EL (cell line): Measurements from ENCODE around the gene KLK13.

ENCODE experiments used
- DNase-seq: peaks from one replicate; pipeline ENCODE4 v3.0.0-alpha.2; 2016

KLK13 gene, protein sequence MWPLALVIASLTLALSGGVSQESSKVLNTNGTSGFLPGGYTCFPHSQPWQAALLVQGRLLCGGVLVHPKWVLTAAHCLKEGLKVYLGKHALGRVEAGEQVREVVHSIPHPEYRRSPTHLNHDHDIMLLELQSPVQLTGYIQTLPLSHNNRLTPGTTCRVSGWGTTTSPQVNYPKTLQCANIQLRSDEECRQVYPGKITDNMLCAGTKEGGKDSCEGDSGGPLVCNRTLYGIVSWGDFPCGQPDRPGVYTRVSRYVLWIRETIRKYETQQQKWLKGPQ

DNA sequence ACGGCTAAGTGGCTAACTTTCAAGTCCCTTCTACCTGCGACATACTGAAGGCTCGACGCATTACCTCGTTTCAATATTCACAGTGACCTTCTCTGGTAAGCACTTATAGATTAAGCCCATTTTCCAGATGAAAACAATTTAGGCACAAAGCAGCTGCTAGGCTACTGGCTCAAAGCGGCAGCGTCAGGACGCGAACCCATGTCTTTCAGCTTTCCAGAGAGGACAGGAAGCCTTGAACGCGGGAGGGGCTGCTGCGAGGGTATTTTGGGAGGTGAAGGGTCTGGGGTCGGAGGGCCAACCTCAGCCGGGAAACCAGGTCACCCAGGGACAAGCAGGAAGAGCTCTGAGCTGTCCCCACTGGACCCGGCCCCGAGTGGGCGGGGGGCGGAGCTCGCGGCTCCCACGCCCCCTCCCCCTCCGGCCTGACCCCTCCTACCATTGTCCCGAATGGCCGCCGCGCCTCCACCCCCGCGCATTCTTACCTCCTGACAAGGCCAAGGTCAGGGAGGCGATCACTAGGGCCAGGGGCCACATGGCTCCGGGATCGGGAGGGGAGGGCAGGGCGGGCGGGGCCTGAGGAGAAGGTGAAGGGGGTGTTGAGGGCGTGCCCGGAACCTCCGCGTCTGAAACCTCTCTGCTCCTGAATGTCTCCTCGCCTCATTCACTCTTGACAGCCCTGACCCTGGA is at the start of gene KLK13:
KLK13 (minus strand) TSS at position 559 of the 687 bp plus-strand sequence; CDS start at position 534, 25 bp downstream.
- no peak for DNase-seq

DNA sequence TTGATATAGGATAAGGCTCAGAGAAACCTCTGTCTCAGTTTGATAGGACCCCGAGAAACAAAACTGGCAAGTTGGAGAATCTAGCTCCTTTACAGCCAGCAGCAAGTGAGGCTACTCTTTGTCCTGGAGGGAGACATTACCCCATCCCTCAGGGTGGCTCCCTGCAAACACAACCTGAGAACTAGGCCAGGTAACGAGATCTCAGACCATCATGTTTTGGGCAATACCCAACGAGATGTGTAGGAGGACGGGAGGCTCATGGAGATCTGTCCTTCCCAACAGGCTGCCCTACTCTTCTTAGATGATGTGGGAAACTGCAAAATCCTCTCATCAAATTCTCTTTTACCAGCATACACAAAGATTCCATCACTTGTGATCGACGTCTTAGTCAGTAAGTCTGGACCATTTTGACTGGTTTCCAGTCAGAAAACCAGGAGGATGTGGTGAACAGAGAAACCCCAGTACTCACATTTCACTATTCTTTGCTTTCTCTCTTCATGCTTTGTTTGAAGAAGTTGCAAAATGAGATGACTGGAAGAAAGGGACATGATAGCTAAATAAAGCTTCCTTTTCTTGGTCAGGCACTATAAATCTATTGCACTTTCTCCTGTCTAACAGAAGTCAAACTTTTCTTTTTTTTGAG is 49.3 kb upstream of the KLK13 start:
- no peak for DNase-seq

DNA sequence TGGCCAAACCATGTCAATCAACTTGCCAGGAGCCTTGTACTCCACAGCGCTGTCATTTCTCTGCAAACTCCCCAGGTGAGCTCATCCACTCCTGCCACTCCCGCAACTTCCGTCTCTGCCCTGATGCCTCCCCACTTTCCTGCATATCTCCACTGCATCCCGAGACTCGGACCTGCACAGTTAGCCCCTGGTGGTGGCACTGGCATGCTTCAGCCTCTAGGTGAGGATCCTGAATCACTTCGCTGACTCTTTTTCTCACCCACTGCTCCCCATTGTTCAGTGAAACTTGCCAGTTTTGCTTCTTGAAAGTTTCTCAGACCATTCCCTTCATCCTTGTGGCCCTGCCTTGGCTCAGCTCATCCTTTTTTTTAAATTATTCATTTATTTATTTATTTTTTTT is 46.7 kb upstream of the KLK13 start:
- DNase-seq, result no peak

DNA sequence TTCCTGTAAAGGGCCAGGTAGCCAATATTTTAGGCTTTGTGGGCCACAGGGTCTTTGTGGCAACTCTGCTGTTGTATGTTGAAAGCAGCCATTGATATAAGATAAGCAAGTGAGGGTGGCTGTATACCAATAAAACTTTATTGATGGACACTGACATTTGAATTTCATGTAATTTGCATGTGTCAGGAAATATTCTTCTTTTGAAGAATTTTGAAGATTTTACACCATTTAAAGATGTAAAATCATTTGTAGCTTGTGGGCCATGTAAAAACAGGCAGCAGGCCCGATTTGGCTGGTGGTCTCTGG is 45.7 kb upstream of the KLK13 start:
- no peak for DNase-seq

GRCh38 chr19:51108805-51109146 is 43.9 kb upstream of the KLK13 start:
- no peak for DNase-seq

- DNase-seq, result peak; percentile 99
Measured at GRCh38 chr19:51108066-51108804, 43.3 kb upstream of the KLK13 start, which contains the start of gene CTU1. Gene CTU1 (minus strand): TSS chr19:51108409. CDS start chr19:51104569, 3,840 bp downstream.

GRCh38 chr19:51107406-51108065 is 42.6 kb upstream of the KLK13 start:
- peak; percentile 55 for DNase-seq

DNA sequence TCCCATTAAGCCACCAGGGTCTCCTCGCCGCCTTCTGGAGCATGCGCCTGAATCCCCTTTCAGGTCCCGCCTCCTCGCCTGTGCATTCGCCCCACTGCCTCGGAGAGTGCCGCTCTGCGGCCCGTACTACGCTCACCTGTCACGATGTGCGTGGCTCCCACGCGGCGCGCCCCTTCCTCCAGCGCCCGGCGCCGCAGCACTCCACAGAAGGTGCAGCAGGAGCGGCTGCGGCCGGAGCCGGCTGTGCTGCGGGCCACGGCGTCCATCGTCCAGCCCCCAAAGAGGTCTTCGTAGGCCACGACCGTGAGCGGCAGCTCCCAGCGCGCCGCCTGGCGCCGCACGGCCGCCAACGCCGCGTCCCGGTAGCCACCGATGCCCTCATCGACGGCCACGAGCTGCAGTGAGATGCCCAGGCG is 39.0 kb upstream of the KLK13 start:
- no peak for DNase-seq

DNA sequence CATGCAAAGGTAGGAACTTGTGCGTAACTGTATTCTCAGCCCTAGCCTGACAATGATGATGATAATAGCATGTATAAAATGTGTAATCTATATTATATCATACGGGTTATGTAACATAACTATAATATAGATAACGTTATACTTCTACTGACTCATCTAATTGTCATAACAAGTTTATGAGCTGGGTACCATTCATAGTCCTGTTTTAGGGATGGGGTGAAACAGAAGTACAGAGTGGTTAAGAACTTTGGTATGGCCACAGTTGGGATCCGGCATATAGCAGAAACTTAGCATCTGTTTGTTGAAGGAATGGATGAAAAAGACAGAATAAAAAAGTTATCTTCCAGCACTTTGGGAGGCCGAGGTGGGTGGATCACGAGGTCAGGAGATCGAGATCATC is 38.1 kb upstream of the KLK13 start:
- no peak for DNase-seq

DNA sequence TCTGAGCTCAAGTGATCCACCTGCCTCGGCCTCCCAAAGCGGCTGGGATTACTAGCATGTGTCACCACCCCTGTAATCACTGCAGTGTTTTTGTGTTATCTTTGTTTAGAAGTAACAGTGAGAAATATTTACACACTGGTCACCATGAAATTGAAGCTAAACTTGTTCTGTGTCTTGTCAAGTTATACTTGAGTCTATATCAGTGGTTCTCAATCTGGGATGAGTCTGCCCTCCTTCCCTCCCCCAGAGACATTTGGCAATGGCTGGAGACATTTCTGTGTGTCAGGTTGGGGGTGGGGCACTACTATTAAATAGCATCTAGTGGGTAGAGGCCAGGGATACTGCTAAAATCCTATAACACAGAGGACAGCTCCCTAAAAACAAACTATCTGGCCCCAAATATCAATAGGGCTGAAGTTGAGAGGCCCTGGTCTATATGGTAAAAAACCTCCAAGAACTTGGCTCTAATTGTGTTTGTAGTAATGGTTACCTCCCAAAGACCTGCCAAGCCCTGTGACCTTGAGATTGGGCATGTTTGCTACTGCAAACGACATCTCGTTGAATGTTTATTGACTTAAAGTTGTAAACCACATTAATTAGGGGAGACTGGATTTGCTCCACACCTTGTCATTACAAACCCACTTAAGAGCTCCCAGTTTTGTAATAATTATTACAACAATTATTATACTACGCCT is 36.4 kb upstream of the KLK13 start:
- DNase-seq, result no peak

DNA sequence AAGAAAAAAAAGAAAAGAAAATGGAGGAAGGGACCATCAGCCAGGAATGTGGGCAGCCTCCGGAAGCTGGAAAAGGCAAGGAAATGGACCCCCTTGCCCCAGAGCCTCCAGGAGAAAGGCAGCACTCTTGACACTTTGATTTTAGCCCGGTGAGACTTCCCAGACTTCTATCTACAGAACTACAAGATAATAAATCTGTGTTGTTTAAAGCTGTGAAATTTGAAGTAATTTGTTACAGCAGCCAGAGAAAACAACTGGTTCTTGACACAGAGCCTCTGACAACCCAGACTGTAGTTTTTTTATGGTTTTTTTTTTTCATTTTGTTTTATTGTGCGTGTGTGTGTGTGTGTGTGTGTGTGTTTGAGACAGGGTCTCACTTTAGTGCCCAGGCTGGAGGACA is 35.7 kb upstream of the KLK13 start:
- no peak for DNase-seq

- DNase-seq, result no peak
Measured at GRCh38 chr19:51099047-51099382, 34.1 kb upstream of the KLK13 start.

- no peak for DNase-seq
Measured at GRCh38 chr19:51098365-51099046, 33.6 kb upstream of the KLK13 start.

- no peak for DNase-seq
Measured at GRCh38 chr19:51097796-51098195, 32.9 kb upstream of the KLK13 start.

DNA sequence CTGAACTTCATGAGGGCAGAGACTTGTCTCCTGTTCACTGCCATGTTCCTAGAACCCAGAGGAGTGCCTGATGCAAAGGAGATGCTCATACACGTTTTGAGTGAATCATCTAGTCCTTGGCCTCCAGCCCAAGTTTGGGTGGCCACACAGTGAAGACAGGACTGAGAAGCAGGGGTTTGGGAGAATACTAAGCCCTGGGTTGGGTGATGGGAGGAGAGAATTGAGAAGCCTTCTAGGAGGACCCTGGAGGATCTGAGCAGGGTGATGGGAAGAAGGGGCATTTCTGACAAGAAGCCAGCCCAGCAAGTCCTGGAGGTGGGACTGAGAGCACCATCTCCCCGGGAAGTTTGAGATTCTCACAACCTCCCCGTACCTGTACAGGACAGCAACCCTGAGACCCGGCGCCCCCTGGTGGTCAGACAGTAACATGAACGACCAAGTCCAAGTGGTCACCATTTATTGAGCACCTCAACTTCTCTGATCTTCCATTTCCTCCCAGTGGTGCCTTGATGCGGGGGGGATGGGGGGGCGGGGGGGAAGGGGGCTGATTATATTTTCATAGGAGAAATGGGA is 32.4 kb upstream of the KLK13 start:
- peak; percentile 63 for DNase-seq

- no peak for DNase-seq
Measured at GRCh38 chr19:51096473-51097165, 31.7 kb upstream of the KLK13 start.

GRCh38 chr19:51094696-51095279 is 29.9 kb upstream of the KLK13 start:
- peak; percentile 9 for DNase-seq

DNA sequence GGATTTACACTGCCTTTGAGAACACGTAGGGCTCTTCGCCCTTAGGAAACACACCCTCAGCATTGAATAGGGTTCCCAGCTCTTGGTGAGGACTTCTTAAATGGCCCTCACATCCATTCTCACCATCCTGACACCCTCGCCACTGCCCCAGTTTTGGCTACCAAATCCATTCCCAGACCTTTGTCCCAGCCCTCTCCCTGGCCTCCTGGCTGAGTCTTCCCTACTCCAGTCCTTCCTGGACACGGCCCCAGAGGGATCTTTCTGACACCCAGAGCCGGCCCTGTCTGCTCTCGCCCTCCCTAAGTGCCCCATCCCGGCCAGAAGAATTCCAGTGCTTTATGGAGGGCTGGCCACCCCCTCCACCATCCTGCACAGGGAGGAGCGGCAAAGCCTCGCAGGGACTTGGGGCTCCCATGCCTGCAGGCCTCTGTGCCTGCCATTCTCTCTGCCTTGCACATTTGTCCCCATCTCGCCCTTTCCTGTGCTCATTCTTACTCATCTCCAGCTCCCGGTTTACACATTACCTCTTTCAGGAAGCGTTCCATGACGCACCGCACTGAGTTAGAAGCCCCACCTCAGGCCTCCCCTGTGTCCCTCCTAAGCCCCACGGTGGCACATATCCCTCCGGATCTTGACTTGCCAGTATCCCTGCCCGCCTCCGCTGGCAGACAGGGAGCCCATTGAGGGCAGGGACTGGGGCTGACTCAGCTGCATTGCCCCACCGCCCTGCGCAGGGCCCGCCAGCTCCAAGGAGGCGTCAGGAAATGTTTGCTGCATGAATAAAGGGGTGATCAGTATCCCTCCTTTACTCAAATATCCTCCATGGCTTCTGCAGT is 28.8 kb upstream of the KLK13 start:
- no peak for DNase-seq

DNA sequence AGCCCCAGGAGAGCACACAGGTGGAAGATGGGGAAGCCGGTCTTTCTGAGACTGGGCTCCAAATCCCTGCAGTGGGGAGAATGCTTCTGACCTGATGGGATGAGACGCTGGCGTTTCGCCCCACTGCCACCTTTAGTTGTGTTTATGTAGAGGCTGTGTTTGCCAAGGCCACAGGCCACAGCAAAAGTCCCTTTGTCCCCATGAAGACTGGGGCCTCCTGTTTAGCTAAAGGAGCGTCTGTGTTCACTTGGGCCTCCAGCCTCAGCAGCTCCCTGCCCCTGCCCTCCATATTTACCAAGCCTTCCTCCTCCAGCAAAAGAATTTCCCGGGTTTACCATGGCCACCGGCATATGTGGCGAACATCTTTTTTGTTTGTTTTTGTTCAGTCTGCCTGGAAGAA is 28.2 kb upstream of the KLK13 start:
- DNase-seq, result no peak
